Effector memory CD4-positive, alpha-beta T cell (primary cell): ENCODE measurements around the gene DDIT3.
A peak's percentile ranks its signal among the peaks of the same experiment; 100 is the strongest.
"Not testable (repeated sequence)": the region's sequence is repeated elsewhere in the genome, so short reads cannot be mapped to it uniquely, and the experiment has no call there.

Source experiments
- DNase-seq, 3 donors: peaks; one replicate each; pipeline ENCODE4 v3.0.0-alpha.2; 2020
- H3K27ac ChIP-seq: 2 replicates; pipeline ENCODE4 v1.7.0; 2013; ENCODE audit warnings: mild to moderate bottlenecking, low read length, moderate library complexity; ENCODE audit not compliant: insufficient read depth, poor library complexity, severe bottlenecking
- H3K27me3 ChIP-seq: replicated peaks from 2 replicates; pipeline ENCODE4 v1.7.0; 2013; ENCODE audit warnings: mild to moderate bottlenecking, low read length; ENCODE audit not compliant: insufficient read depth, control insufficient read depth, poor library complexity, severe bottlenecking
- H3K36me3 ChIP-seq: 2 replicates; pipeline ENCODE4 v1.7.0; 2013; ENCODE audit warnings: mild to moderate bottlenecking, low read length, moderate library complexity; ENCODE audit not compliant: control insufficient read depth, insufficient read depth
- H3K4me1 ChIP-seq: 2 replicates; pipeline ENCODE4 v1.7.0; 2013; ENCODE audit warnings: low read length, mild to moderate bottlenecking; ENCODE audit not compliant: control insufficient read depth, insufficient read depth, poor library complexity, severe bottlenecking
- H3K4me3 ChIP-seq: 2 replicates; pipeline ENCODE4 v1.7.0; 2013; ENCODE audit warnings: low read length, low read depth, mild to moderate bottlenecking; ENCODE audit not compliant: insufficient read depth, poor library complexity, severe bottlenecking
- H3K9me3 ChIP-seq: 2 replicates; pipeline ENCODE4 v1.7.0; 2013; ENCODE audit warnings: mild to moderate bottlenecking, low read length, moderate library complexity; ENCODE audit not compliant: control insufficient read depth

DDIT3 gene

DNA sequence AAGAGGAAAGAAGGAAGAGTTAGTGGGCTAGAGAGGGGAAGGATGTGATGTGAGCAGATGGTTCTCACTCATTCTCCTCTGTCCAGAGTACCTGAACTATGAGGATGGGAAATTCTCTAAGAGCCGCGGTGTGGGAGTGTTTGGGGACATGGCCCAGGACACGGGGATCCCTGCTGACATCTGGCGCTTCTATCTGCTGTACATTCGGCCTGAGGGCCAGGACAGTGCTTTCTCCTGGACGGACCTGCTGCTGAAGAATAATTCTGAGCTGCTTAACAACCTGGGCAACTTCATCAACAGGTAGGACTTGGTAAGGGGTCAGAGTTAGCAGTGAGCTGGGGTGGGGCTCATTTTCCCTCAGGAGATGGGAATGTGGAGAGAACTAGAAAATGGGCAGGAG, 7.6 kb downstream of the DDIT3 start:
- H3K4me3 ChIP-seq: no peak overlapping the region
- H3K27me3 ChIP-seq: no peaks in the 10 kb centered on the region
- H3K9me3 ChIP-seq: no peaks in the 10 kb centered on the region
- H3K4me1 ChIP-seq: no peaks in the 10 kb centered on the region
- H3K27ac ChIP-seq: peak overlapping the region; percentile 7
- no peak for DNase-seq
- peaks cover 62% of the 10 kb centered on the region for H3K36me3 ChIP-seq

DNA sequence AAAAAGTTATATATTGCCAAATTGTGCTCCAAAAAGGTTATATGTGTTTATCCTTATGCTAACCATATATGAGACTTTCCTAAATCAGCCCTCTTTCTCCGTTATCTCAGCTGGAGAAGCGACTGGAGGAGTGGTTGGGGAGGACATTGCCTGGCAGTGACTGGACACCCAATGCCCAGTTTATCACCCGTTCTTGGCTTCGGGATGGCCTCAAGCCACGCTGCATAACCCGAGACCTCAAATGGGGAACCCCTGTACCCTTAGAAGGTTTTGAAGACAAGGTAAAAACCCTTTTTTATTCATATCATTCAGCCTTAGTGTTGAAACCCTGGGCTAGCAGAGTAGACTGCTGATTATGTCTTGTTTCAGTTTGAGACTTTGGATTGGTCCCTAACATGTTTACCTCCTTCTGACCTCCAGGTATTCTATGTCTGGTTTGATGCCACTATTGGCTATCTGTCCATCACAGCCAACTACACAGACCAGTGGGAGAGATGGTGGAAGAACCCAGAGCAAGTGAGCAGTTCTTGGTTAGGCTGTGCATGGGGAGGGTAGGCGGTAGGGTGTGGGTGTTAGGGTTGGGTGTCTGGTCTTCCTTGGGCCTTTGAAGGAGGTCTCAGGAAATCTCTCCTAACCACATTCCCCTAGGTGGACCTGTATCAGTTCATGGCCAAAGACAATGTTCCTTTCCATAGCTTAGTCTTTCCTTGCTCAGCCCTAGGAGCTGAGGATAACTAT, 8.6 kb downstream of the DDIT3 start:
- H3K4me3 ChIP-seq: no peak overlapping the region
- H3K27ac ChIP-seq: peak overlapping the region; percentile 7
- peaks cover 54% of the 10 kb centered on the region for H3K36me3 ChIP-seq
- no peaks in the 10 kb centered on the region for H3K9me3 ChIP-seq
- H3K4me1 ChIP-seq: no peaks in the 10 kb centered on the region
- DNase-seq: no peak
- H3K27me3 ChIP-seq: no peaks in the 10 kb centered on the region

DNA sequence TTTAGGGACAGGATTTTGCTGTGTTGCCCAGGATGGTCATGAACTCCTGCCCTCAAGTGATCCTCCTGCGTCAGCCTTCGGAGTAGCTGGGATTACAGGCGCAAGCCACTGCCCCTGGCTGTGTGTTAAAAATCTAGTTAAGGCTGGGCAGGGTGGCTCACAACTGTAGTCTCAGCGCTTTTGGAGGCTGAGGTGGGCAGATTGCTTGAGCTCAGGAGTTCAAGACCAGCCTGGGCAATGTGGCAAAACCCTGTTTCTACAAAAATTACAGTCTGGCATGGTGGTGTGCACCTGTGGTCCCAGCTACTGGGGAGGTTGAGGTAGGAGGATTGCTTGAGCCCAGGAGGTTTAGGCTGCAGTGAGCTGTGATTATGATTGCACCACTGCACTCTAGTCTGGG, 9.2 kb downstream of the DDIT3 start:
- Histone ChIP-seq H3K36me3 (peaks cover 48% of the 10 kb centered on the region), H3K27me3 (no peaks in the 10 kb centered on the region), H3K27ac (no peak overlapping the region), H3K9me3 (no peaks in the 10 kb centered on the region), H3K4me3 (no peak overlapping the region), H3K4me1 (no peaks in the 10 kb centered on the region)
- no peak for DNase-seq

DNA sequence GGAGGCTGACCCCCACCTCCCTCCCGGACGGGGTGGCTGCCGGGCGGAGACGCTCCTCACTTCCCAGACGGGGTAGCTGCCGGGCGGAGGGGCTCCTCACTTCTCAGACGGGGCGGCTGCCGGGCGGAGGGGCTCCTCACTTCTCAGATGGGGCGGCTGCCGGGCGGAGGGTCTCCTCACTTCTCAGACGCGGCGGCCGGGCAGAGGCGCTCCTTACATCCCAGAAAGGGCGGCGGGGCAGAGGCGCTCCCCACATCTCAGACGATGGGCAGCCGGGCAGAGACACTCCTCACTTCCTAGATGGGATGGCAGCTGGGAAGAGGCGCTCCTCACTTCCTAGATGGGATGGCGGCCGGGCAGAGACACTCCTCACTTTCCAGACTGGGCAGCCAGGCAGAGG, 12.5 kb downstream of the DDIT3 start:
- not testable (repeated sequence) for H3K27me3 ChIP-seq, DNase-seq, H3K9me3 ChIP-seq, H3K4me3 ChIP-seq, H3K27ac ChIP-seq, H3K4me1 ChIP-seq
- H3K36me3 ChIP-seq: peaks cover 37% of the 10 kb centered on the region

DNA sequence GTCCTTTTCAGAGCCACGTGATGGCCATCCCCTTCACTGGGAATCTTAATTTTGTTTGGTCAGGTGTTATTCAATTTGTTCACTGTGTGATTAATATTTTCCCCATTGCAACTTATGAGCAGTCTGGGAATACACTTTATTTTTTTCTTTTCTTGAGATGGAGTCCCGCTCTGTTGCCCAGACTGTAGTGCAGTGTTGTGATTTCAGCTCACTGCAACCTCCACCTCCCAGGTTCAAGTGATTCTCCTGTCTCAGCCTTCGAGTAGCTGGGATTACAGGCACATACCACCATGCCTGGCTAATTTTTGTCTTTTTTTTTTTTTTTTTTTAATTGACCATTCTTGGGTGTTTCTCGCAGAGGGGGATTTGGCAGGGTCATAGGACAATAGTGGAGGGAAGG, 13.8 kb downstream of the DDIT3 start:
- H3K36me3 ChIP-seq: peaks cover 31% of the 10 kb centered on the region
- not testable (repeated sequence) for DNase-seq, H3K4me3 ChIP-seq, H3K9me3 ChIP-seq, H3K4me1 ChIP-seq, H3K27ac ChIP-seq, H3K27me3 ChIP-seq

DNA sequence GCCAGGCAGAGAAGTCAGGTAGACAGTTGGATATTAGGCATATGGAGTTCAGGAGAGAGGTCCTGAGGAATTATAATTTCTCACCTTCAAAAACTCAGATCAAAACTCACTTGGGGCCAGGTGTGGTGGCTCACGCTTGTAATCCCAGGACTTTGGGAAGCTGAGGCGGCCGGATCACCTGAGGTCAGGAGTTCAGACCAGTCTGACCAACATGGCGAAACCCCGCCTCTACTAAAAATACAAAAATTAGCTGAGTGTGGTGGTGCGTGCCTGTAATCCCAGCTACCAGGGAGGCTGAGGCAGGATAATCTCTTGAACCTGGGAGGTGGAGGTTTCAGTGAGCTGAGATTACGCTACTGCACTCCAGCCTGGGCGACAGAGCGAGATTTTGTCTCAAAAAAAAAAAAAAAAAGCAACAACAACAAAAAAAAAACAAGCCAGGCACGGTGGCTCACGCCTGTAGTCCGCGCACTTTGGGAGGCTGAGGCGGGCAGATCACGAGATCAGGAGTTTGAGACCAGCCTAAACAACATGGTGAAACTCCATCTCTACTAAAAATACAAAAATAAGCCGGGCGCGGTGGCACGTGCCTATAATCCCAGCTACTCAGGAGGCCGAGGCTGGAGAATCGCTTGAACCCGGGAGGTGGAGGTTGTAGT, 17.9 kb downstream of the DDIT3 start:
- H3K36me3 ChIP-seq: peaks cover 55% of the 10 kb centered on the region
- DNase-seq, H3K27ac ChIP-seq: not testable (repeated sequence)

DNA sequence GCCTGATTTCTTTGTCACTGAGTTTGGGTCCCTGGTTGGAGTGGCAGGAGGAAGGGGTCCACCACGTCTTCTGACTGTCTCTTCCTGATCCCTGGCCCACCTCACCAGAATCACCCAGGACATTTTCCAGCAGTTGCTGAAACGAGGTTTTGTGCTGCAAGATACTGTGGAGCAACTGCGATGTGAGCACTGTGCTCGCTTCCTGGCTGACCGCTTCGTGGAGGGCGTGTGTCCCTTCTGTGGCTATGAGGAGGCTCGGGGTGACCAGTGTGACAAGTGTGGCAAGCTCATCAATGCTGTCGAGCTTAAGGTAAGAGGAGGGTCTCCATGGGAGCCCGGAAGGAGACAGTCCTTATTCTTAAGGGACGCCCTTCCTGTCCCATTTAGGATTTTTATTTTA, 20.1 kb downstream of the DDIT3 start:
- no peak for DNase-seq
- peaks cover 56% of the 10 kb centered on the region for H3K36me3 ChIP-seq

More for the DNA sequence above, 17.9 kb downstream of the DDIT3 start:
- H3K4me3 ChIP-seq, H3K4me1 ChIP-seq, H3K9me3 ChIP-seq, H3K27me3 ChIP-seq: not testable (repeated sequence)

DNA sequence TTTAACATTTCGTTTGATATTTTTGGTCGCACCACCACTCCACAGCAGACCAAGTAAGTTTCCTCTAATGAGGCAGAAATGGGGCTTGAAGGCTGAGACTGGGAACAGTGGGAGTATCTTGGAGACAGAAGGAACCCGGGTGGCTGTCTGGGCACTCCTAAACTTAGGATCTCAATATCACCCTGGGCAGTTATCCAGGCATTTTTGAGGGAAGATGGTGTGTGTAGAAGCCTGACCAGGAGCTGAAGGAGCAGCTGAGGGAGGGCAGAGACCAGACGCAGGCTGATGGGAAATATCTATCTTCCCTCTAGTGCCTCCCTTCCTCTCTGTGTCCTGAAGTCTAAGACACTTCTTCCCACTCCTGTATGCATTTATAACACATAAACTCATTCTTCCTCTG, 21.7 kb downstream of the DDIT3 start:
- Histone ChIP-seq H3K27me3 (no peaks in the 10 kb centered on the region), H3K4me1 (no peaks in the 10 kb centered on the region), H3K36me3 (peaks cover 42% of the 10 kb centered on the region), H3K4me3 (no peak overlapping the region), H3K27ac (no peak overlapping the region), H3K9me3 (no peaks in the 10 kb centered on the region)
- no peak for DNase-seq

More for the DNA sequence above, 20.1 kb downstream of the DDIT3 start:
- H3K27ac ChIP-seq: no peak overlapping the region
- H3K9me3 ChIP-seq: no peaks in the 10 kb centered on the region
- H3K4me3 ChIP-seq: no peak overlapping the region
- no peaks in the 10 kb centered on the region for H3K4me1 ChIP-seq
- no peaks in the 10 kb centered on the region for H3K27me3 ChIP-seq

DNA sequence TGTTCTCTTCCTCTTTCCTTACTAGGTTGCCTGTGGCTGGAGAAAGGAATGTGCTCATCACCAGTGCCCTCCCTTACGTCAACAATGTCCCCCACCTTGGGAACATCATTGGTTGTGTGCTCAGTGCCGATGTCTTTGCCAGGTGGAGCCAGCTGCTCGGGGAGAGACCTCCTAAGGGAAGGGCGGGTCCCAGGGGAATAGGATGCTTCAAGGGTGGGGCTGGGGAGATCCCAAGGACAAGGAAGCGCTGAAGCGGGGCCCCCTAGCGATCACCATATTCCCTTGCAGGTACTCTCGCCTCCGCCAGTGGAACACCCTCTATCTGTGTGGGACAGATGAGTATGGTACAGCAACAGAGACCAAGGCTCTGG, 22.2 kb downstream of the DDIT3 start:
- Histone ChIP-seq H3K4me1 (no peaks in the 10 kb centered on the region), H3K4me3 (no peak overlapping the region), H3K9me3 (no peaks in the 10 kb centered on the region), H3K27ac (no peak overlapping the region), H3K36me3 (peaks cover 42% of the 10 kb centered on the region), H3K27me3 (no peaks in the 10 kb centered on the region)
- no peak for DNase-seq

DNA sequence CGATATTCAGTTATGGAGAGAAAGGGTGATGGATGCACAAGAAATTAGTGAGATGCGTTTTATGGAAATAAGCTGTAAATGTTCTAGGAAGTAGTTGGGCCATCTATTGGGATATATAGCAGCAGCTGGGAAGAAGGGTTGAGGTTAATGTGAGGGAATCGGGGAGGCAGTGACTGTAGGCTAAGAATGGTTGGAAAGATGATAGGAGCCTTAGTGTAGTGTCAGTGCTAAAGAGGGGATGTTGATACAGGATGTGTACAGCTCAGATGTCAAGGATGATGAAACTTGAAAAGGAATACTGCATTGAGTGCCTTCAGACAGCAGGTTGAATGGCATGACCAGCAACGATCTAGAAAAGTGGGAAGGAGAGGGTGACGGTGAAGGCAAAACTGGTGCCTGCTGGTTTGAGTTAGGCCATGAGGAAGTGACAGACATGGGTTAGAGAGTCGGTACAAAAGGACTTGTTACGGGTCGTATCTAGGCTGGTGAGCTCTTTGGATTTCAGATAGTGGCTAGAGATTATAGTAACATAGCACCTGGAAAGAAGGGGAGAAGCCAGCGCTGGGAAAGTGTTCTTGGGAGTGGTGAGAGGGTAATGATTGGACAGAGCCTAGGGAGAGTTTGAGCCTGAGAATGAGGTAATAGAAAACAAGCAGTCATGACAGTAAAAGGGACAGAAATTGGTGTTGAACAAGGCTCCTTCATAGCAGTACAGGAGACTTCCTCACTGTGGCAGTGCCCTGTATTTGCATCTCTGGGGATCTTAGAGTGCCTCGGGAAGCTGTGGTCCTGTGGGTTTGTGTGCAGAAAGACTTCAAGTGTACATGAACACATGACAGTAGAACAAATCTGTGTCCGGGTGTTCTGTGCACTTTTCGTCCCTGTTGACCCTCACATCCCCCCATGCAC, 22.8 kb downstream of the DDIT3 start:
- H3K27ac ChIP-seq: no peak overlapping the region
- no peaks in the 10 kb centered on the region for H3K27me3 ChIP-seq
- no peak overlapping the region for H3K4me3 ChIP-seq
- DNase-seq: no peak
- H3K4me1 ChIP-seq: no peaks in the 10 kb centered on the region
- no peaks in the 10 kb centered on the region for H3K9me3 ChIP-seq
- peaks cover 46% of the 10 kb centered on the region for H3K36me3 ChIP-seq
